Astrocyte of the spinal cord (primary cell): ENCODE data around the gene PLEKHA7.

Experiments
- DNase-seq: peaks from one replicate; pipeline ENCODE4 v3.0.0; 2011; ENCODE audit warnings: low read depth, low spot score
- H3K4me3 ChIP-seq: 2 replicates; pipeline ENCODE4 v1.5.1; 2011; ENCODE audit warnings: low read depth, mild to moderate bottlenecking, low read length, moderate library complexity
- in situ Hi-C: cut with HindIII; loops from 2 replicates; pipeline ENCODE4 v1.10.0; 2017; ENCODE audit warnings: low sequenced_read_pairs
- TF ChIP-seq, protein P1 (sequence below): IDR thresholded peaks from 2 replicates; pipeline ENCODE4 v1.5.1; 2012; ENCODE audit warnings: low read depth, mild to moderate bottlenecking, low read length, inconsistent platforms

Gene PLEKHA7

DNA sequence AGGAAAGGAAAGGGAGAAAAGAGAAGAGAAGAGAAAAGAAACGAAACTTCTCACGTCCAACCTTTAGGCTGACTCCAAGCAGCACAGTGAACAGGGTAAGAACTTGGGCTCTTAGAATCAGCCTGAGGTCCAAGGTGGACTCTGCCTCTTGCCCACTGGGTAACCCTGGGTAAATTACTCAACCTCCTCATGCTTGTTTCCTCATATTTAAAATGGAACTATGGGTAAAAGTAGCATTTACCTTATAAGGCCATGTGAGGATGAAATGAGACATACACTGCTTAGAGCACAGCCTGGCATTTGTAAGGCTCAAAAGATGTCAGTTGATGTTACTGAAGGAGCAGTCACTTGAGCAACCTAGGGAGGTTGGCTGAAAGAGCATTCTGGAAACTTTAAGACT is 167.9 kb downstream of the PLEKHA7 start:
- H3K4me3 ChIP-seq = no peak overlapping the region
- TF ChIP-seq, protein P1, sequence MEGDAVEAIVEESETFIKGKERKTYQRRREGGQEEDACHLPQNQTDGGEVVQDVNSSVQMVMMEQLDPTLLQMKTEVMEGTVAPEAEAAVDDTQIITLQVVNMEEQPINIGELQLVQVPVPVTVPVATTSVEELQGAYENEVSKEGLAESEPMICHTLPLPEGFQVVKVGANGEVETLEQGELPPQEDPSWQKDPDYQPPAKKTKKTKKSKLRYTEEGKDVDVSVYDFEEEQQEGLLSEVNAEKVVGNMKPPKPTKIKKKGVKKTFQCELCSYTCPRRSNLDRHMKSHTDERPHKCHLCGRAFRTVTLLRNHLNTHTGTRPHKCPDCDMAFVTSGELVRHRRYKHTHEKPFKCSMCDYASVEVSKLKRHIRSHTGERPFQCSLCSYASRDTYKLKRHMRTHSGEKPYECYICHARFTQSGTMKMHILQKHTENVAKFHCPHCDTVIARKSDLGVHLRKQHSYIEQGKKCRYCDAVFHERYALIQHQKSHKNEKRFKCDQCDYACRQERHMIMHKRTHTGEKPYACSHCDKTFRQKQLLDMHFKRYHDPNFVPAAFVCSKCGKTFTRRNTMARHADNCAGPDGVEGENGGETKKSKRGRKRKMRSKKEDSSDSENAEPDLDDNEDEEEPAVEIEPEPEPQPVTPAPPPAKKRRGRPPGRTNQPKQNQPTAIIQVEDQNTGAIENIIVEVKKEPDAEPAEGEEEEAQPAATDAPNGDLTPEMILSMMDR = no peak
- in situ Hi-C loops = no loop called here
- no peak for DNase-seq

DNA sequence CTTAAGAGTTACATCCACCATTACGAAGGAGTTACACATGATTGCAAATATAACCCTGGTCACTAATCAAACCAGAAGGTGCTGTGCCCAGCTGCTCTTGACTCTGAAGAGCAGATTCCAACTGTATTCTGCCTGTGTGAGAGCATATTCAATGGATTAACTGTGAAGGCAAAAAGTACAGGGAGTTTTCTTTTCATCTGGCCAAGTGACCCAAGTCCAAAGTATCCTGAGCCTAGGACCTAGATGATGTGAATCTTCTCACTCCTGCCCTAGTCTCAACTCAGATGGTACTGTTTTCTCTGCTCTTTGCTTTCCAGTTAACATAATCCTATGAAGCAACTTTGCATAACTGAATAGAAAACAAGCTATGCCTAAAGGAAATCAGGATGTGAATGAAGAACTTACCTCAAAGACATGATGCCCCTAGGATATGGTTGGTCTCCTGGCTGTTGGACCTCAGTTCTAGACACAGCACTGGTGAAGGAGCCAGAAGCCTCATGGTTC is 169.9 kb downstream of the PLEKHA7 start:
- H3K4me3 ChIP-seq = no peak overlapping the region
- in situ Hi-C loops = no loop called here
- no peak for DNase-seq
- TF ChIP-seq, protein P1 = no peak

DNA sequence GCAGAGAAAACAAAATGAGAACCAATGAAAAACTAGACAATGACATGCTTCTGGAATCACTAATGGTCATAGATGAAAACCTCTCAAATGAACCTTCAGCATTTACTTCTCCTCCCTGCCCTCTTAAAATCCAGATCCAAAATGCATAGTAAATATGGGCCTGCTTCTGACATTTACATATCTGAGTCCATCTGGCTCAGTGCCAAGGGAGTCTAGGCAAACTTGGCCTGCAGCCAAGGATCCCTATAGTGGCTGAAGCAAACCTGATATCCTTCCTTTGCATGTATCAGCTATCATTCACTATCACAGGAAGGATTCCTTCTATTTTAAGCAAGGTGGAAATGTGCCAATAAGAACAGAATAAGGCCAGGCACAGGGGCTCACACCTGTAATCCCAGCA is 170.9 kb downstream of the PLEKHA7 start:
- TF ChIP-seq, protein P1 = no peak
- DNase-seq = no peak
- no peak overlapping the region for H3K4me3 ChIP-seq
- in situ Hi-C loops = no loop called here

DNA sequence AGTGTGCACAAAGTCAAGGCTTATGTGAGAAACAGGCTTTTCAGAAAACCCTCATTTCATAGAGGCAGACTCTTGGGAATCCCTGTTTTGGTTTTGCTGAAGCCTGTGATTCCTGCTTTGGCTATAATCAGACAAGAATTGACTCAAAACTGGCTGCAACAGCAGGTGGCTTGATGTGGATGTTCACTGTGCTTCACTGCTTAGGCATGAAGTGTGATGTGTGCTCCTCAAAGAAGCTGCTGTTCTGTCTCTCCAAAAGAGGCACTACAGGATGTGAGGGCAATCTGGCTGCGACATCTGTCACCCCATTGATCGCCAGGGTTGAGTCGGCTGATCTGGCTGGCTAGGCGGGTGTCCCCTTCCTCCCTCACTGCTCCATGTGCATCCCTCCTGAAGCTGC is 172.2 kb downstream of the PLEKHA7 start:
- no peak for DNase-seq
- H3K4me3 ChIP-seq = no peak overlapping the region
- TF ChIP-seq, protein P1 = no peak
- in situ Hi-C loops = no loop called here

DNA sequence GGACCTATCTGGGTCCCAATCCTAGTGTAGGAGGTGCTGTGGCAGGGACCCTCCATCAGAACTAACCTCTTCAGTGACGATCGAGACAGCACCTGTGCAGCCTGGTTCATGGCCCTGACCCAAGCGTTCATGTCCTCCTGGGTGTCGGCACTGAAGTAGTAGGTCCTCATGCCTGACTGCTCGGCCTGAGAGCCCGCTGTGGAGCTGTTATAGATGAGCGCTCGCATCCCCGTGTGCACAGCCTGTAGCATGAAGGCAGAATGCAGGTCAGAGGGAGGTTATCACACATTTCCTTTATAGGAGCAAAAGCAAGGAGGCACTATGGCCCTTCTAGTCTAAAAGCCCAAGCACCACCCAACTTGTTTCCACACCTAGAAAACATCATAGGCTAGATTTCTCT is 172.7 kb downstream of the PLEKHA7 start:
- DNase-seq = no peak
- TF ChIP-seq, protein P1 = no peak
- H3K4me3 ChIP-seq = no peak overlapping the region
- in situ Hi-C loops = no loop called here

DNA sequence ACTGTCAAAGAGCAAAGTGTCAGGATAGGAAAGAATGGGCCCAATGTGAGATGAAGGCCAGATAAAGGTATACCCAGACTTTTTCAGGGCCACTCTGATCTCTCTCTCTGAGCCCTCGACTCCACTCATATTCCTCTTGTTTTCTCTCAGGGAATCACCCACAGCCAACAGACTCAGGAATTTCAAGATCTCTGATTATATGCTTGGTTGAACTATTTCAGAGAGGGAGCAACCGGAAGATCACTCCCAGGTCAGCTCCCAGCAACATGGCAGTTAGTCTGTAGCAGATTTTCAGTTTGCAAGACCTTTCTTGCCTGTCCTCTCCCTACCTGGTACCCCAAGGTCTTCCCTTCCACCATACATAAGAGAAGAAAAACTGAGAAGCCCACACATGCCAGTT is 173.3 kb downstream of the PLEKHA7 start:
- in situ Hi-C loops = no loop called here
- TF ChIP-seq, protein P1 = no peak
- H3K4me3 ChIP-seq = no peak overlapping the region

DNA sequence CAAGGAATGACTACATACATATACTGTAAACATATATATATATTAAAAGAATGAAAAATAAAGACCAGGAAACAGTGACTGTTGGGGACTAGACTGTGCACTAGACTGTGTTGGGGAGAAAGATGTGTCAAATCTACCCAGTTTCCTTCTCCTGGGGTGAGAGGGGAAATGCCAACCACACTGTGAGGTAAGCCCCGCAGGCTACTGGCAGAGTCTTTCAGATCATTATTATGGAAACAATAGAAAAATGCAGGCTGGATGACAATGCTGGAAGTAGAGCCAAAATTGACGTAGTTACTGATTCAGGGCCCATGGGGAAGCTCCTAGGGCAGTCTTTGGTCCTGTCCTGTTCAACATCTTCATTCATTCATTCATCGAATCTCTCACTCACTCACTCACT is 174.4 kb downstream of the PLEKHA7 start:
- in situ Hi-C loops = no loop called here
- H3K4me3 ChIP-seq = no peak overlapping the region
- TF ChIP-seq, protein P1 = no peak
- DNase-seq = no peak

More for the DNA sequence above, 173.3 kb downstream of the PLEKHA7 start:
- DNase-seq = no peak
